H1 (cell line): Measurements from ENCODE around the gene UBP1. TPM values are rescaled to one million over a fixed set of nuclear protein-coding genes. Genes with fewer than 3 reads are reported as not detected.
"Not testable (repeated sequence)": the region's sequence is repeated elsewhere in the genome, so short reads cannot be mapped to it uniquely, and the experiment has no call there.

Experiments used
- CTCF ChIA-PET: fragments of 300-600 bp; sonication (Branson Sonifier 250); formaldehyde crosslinking; loops from one replicate; lab custom pipeline; 2021; ENCODE audit not compliant: partially characterized antibody; lab: Charles Lee
- POLR2A ChIA-PET: fragments of 300-600 bp; sonication (Branson Sonifier 250); formaldehyde crosslinking; loops from one replicate; lab custom pipeline; 2021; ENCODE audit warnings: inconsistent platforms; ENCODE audit not compliant: partially characterized antibody; lab: Charles Lee
- DNase-seq, 2 experiments: peaks; one replicate each; pipeline versions ENCODE4 v3.0.0 to v3.0.0-alpha.2; 2010 to 2022; ENCODE audit warnings: low spot score in 2 of 2, low read depth in 1 of 2, mixed read lengths in 1 of 2
- FAIRE-seq: peaks from 2 replicates; lab custom pipeline; 2011; peaks lifted over from hg19 to GRCh38; lab: Jason Lieb, UNC
- H2AFZ ChIP-seq: 2 replicates; pipeline ENCODE4 v1.8.1; 2012; ENCODE audit warnings: low read length, inconsistent platforms
- H2AK5ac ChIP-seq: 2 replicates; pipeline ENCODE4 v1.6.1; 2013; ENCODE audit warnings: low read depth, low read length
- H2BK120ac ChIP-seq: replicated peaks from 2 replicates; pipeline ENCODE3; 2013; ENCODE audit warnings: low read depth, low read length, inconsistent platforms
- H2BK12ac ChIP-seq: 2 replicates; pipeline ENCODE4 v1.6.1; 2013; ENCODE audit warnings: low read depth, low read length
- H2BK15ac ChIP-seq: 2 replicates; pipeline ENCODE4 v1.6.1; 2013; ENCODE audit warnings: low read length
- H2BK20ac ChIP-seq: 2 replicates; pipeline ENCODE4 v1.6.1; 2013; ENCODE audit warnings: low read length
- H2BK5ac ChIP-seq: 2 replicates; pipeline ENCODE4 v1.6.1; 2013; ENCODE audit warnings: low read depth, low read length
- H3K14ac ChIP-seq: 2 replicates; pipeline ENCODE4 v1.6.1; 2013; ENCODE audit warnings: inconsistent platforms; ENCODE audit not compliant: insufficient read length
- H3K18ac ChIP-seq: 2 replicates; pipeline ENCODE4 v1.6.1; 2013; ENCODE audit warnings: low read length; ENCODE audit errors: extremely low read depth
- H3K23ac ChIP-seq: 2 replicates; pipeline ENCODE4 v1.6.1; 2013; ENCODE audit warnings: inconsistent platforms; ENCODE audit not compliant: insufficient read length
- H3K23me2 ChIP-seq: 2 replicates; pipeline ENCODE4 v1.6.1; 2013; ENCODE audit warnings: low read depth, low read length
- H3K27ac ChIP-seq: 2 replicates; pipeline ENCODE4 v1.6.1; 2011; ENCODE audit warnings: low read depth, low read length, inconsistent platforms
- H3K27me3 ChIP-seq, 4 experiments: replicated peaks in 1 of 4; 1 replicate in 1 of 4; 2 replicates in 3 of 4; pipeline versions ENCODE4 v1.6.1 to v1.8.1; 2011 to 2013; ENCODE audit warnings: low read length in 3 of 4, mild to moderate bottlenecking in 3 of 4, inconsistent platforms in 2 of 4, mixed read lengths in 2 of 4, moderate library complexity in 1 of 4; ENCODE audit not compliant: control insufficient read depth in 3 of 4, insufficient read depth in 3 of 4; ENCODE audit errors: extremely low read depth in 1 of 4
- H3K36me3 ChIP-seq, 4 experiments: 2 replicates each; pipeline versions ENCODE4 v1.6.1 to v1.8.1; 2011 to 2013; ENCODE audit warnings: mild to moderate bottlenecking in 4 of 4, low read length in 3 of 4, moderate library complexity in 2 of 4, control low read depth in 1 of 4, inconsistent platforms in 1 of 4; ENCODE audit not compliant: insufficient read depth in 4 of 4, control insufficient read depth in 2 of 4
- H3K4ac ChIP-seq: replicated peaks from 2 replicates; pipeline ENCODE3; 2013; ENCODE audit warnings: low read length, low read depth, mixed read lengths, inconsistent platforms; ENCODE audit not compliant: insufficient read length
- H3K4me1 ChIP-seq, 4 experiments: replicated peaks in 1 of 4; 1 replicate in 1 of 4; 2 replicates in 3 of 4; pipeline versions ENCODE4 v1.6.1 to v1.8.1; 2011 to 2013; ENCODE audit warnings: low read length in 3 of 4, inconsistent platforms in 2 of 4, mixed read lengths in 1 of 4; ENCODE audit not compliant: insufficient read depth in 4 of 4, control insufficient read depth in 3 of 4
- H3K4me2 ChIP-seq, 2 experiments: 2 replicates each; pipeline versions ENCODE4 v1.6.1 to v1.8.1; 2011 to 2013; ENCODE audit warnings: low read depth in 2 of 2, low read length in 2 of 2, control low read depth in 1 of 2, inconsistent platforms in 1 of 2, mild to moderate bottlenecking in 1 of 2; ENCODE audit not compliant: insufficient read depth in 1 of 2
- H3K4me3 ChIP-seq, 4 experiments: fragments of 200-600, 300-600 bp in 1 of 4; sonication (generic), shearing (Covaris generic), sonication (Bioruptor Twin) in 1 of 4; 2 replicates each; pipeline versions ENCODE4 v1.5.1 to v1.8.1; 2011 to 2016; ENCODE audit warnings: low read length in 4 of 4, low read depth in 3 of 4, control low read depth in 2 of 4, inconsistent platforms in 2 of 4, mild to moderate bottlenecking in 2 of 4, mixed read lengths in 1 of 4, moderate library complexity in 1 of 4; ENCODE audit not compliant: insufficient read depth in 2 of 4; ENCODE audit errors: extremely low read depth in 1 of 4
- H3K56ac ChIP-seq: replicated peaks from 2 replicates; pipeline ENCODE3; 2013; ENCODE audit warnings: low read depth, mild to moderate bottlenecking, mixed read lengths, low read length, inconsistent platforms; ENCODE audit not compliant: insufficient read length
- H3K79me1 ChIP-seq: 2 replicates; pipeline ENCODE4 v1.6.1; 2013; ENCODE audit warnings: low read depth, low read length, control low read depth
- H3K79me2 ChIP-seq, 2 experiments: 2 replicates each; pipeline versions ENCODE4 v1.6.1 to v1.8.1; 2012 to 2013; ENCODE audit warnings: low read length in 2 of 2, mild to moderate bottlenecking in 2 of 2, inconsistent platforms in 1 of 2; ENCODE audit not compliant: insufficient read depth in 2 of 2, control insufficient read depth in 1 of 2
- H3K9ac ChIP-seq, 4 experiments: replicated peaks in 1 of 4; 1 replicate in 1 of 4; 2 replicates in 3 of 4; pipeline versions ENCODE4 v1.6.1 to v1.8.1; 2011 to 2013; ENCODE audit warnings: low read depth in 3 of 4, low read length in 3 of 4, control low read depth in 2 of 4, mild to moderate bottlenecking in 2 of 4, moderate library complexity in 2 of 4, inconsistent platforms in 1 of 4; ENCODE audit errors: extremely low read depth in 1 of 4
- H3K9me3 ChIP-seq, 2 experiments: 2 replicates each; pipeline versions ENCODE4 v1.6.1 to v1.8.1; 2012 to 2013; ENCODE audit warnings: mild to moderate bottlenecking in 2 of 2, moderate library complexity in 2 of 2, control low read depth in 1 of 2, inconsistent platforms in 1 of 2, low read depth in 1 of 2, low read length in 1 of 2, mixed read lengths in 1 of 2; ENCODE audit not compliant: insufficient read depth in 2 of 2
- H4K20me1 ChIP-seq, 2 experiments: replicated peaks in 1 of 2; 2 replicates each; pipeline versions ENCODE3 to v1.8.1; 2011 to 2013; ENCODE audit warnings: inconsistent platforms in 2 of 2, low read length in 2 of 2, mild to moderate bottlenecking in 1 of 2; ENCODE audit not compliant: insufficient read depth in 2 of 2, control insufficient read depth in 1 of 2
- H4K5ac ChIP-seq: 2 replicates; pipeline ENCODE4 v1.6.1; 2013; ENCODE audit warnings: low read length, low read depth, mixed read lengths, inconsistent platforms; ENCODE audit not compliant: insufficient read length
- H4K8ac ChIP-seq: 2 replicates; pipeline ENCODE4 v1.8.0; 2013; ENCODE audit warnings: mild to moderate bottlenecking, moderate library complexity, low read length, inconsistent platforms; ENCODE audit not compliant: insufficient read depth; ENCODE audit errors: extremely low read depth
- H4K91ac ChIP-seq: replicated peaks from 2 replicates; pipeline ENCODE3; 2013; ENCODE audit warnings: low read length, mixed read lengths, inconsistent platforms; ENCODE audit not compliant: insufficient read length
- CTCF ChIP-seq, 3 experiments: IDR thresholded peaks; 1 replicate in 2 of 3; 2 replicates in 1 of 3; pipeline versions ENCODE4 v1.5.1 to v1.6.1; 2011; ENCODE audit warnings: low read length in 3 of 3, mild to moderate bottlenecking in 3 of 3, inconsistent platforms in 2 of 3, low read depth in 1 of 3, moderate library complexity in 1 of 3; ENCODE audit not compliant: insufficient read depth in 1 of 3; ENCODE audit errors: control extremely low read depth in 1 of 3
- WGBS, 2 experiments: shearing (Covaris generic) in 1 of 2; methylation state at CpG; one replicate each; pipeline versions ENCODE4 v1.1.6 to v1.1.7; 2013 to 2015; ENCODE audit warnings: low lambda C conversion rate in 2 of 2, mixed read lengths in 2 of 2, inconsistent platforms in 1 of 2, low coverage in 1 of 2, missing lambda C conversion rate in 1 of 2; ENCODE audit not compliant: insufficient replicate concordance in 2 of 2, insufficient coverage in 1 of 2, insufficient read length in 1 of 2; ENCODE audit errors: extremely low coverage in 1 of 2, missing lambda C conversion rate in 1 of 2; 5-methylcytosine and 5-hydroxymethylcytosine counted together
- polyA plus RNA-seq, 7 experiments: library from polyadenylated mRNA; depleted of rRNA in 3 of 7; stranded (reverse) in 5 of 7; unstranded in 2 of 7; fragments of >200 nt in 5 of 7; fragments of 200-250 nt in 2 of 7; gene quantifications; 1 replicate in 5 of 7; 2 replicates in 1 of 7; 4 replicates in 1 of 7; pipeline versions ENCODE4 v1.2.1 to v1.2.3, GENCODE V29; 2011 to 2013; ENCODE audit warnings: missing spikeins in 2 of 7, mixed read lengths in 2 of 7
- total RNA-seq: library from RNA; stranded (reverse); fragmentation: NEBNext Ultra II Directional; extraction: Animal tissue kit (Norgen Biotek cat#: 25700); gene quantifications from 2 replicates; pipeline ENCODE4 v1.2.1, GENCODE V29; 2021

The UBP1 gene
- total and polyA plus RNA-seq, 2 of the 8 experiments (the other 6 are each of a cell fraction or from before 2014, with no cell fraction given) = 47.3 to 71.9 TPM

GRCh38 chr3:33461097-33461496 lies 20.9 kb upstream of the UBP1 start (continued):
- TF ChIP-seq CTCF (IDR thresholded peaks at IDR 0.05; ENCODE audit: control extremely low read depth in 1 of 3, insufficient read depth in 1 of 3, low read depth in 1 of 3, low read length in 3 of 3) = no peak

GRCh38 chr3:33459577-33459976 lies 19.4 kb upstream of the UBP1 start:
- H3K27ac ChIP-seq, DNase-seq, H4K8ac ChIP-seq, POLR2A ChIA-PET, H3K79me1 ChIP-seq, H3K4ac ChIP-seq, H3K4me2 ChIP-seq, H3K4me1 ChIP-seq, H3K23me2 ChIP-seq, H3K23ac ChIP-seq, H2BK120ac ChIP-seq, H4K20me1 ChIP-seq, H3K79me2 ChIP-seq, H4K5ac ChIP-seq, FAIRE-seq, H3K4me3 ChIP-seq, H3K27me3 ChIP-seq, H2AK5ac ChIP-seq, H2BK20ac ChIP-seq, H3K56ac ChIP-seq, H2BK12ac ChIP-seq, CTCF ChIA-PET, H4K91ac ChIP-seq, H3K36me3 ChIP-seq, H3K14ac ChIP-seq, H2BK15ac ChIP-seq, H3K18ac ChIP-seq, H2AFZ ChIP-seq, H3K9ac ChIP-seq, H2BK5ac ChIP-seq: not testable (repeated sequence)
- H3K9me3 ChIP-seq = peaks cover 11 to 20% of the 10 kb centered on the region in 2 experiments
- 93% methylated on average over 4 of the region's 4 CpGs; no CpG with 5 or more reads in 1 of the 2 experiments for WGBS, 2 experiments
